ENCODE results near the gene TNIK. TPM values are rescaled to one million over a fixed set of nuclear protein-coding genes. Genes with fewer than 3 reads are reported as not detected.

The TNIK gene
- polyA plus RNA-seq, 1 donor, result 40.3 TPM

- DNase-seq (ENCODE audit: low read depth), result no peak
These were observed 294.7 kb downstream of the TNIK start for GRCh38 chr3:171165499-171165921.

GRCh38 chr3:171164067-171164465, 296.1 kb downstream of the TNIK start:
- DNase-seq (ENCODE audit: low read depth), result no peak

- DNase-seq (ENCODE audit: low read depth), result no peak
These were observed 296.8 kb downstream of the TNIK start for GRCh38 chr3:171163101-171164066.

GRCh38 chr3:171160325-171160724, 299.9 kb downstream of the TNIK start:
- no peak for DNase-seq (ENCODE audit: low read depth)

GRCh38 chr3:171159822-171160157, 300.4 kb downstream of the TNIK start:
- DNase-seq (ENCODE audit: low read depth), result no peak

- no peak for DNase-seq (ENCODE audit: low read depth)
These were observed 301.0 kb downstream of the TNIK start for GRCh38 chr3:171159024-171159821.

- no peak for DNase-seq (ENCODE audit: low read depth)
These were observed 302.2 kb downstream of the TNIK start for GRCh38 chr3:171157980-171158379.

- DNase-seq (ENCODE audit: low read depth), result no peak
These were observed 302.9 kb downstream of the TNIK start for GRCh38 chr3:171157286-171157685.

- no peak for DNase-seq (ENCODE audit: low read depth)
These were observed 303.7 kb downstream of the TNIK start for GRCh38 chr3:171156401-171157010.

- DNase-seq (ENCODE audit: low read depth), result no peak
These were observed 305.0 kb downstream of the TNIK start for GRCh38 chr3:171155122-171155700.

GRCh38 chr3:171150945-171151344, 309.3 kb downstream of the TNIK start:
- DNase-seq (ENCODE audit: low read depth), result no peak

- DNase-seq (ENCODE audit: low read depth), result no peak
These were observed 310.6 kb downstream of the TNIK start for GRCh38 chr3:171149526-171150116.

GRCh38 chr3:171145798-171146197, 314.4 kb downstream of the TNIK start:
- no peak for DNase-seq (ENCODE audit: low read depth)

GRCh38 chr3:171142985-171143384, 317.2 kb downstream of the TNIK start:
- DNase-seq (ENCODE audit: low read depth), result no peak

GRCh38 chr3:171140246-171140645, 320.0 kb downstream of the TNIK start:
- no peak for DNase-seq (ENCODE audit: low read depth)

- no peak for DNase-seq (ENCODE audit: low read depth)
These were observed 322.2 kb downstream of the TNIK start for GRCh38 chr3:171138027-171138426.

- DNase-seq (ENCODE audit: low read depth), result no peak
These were observed 324.7 kb downstream of the TNIK start for GRCh38 chr3:171135549-171135948.

- DNase-seq (ENCODE audit: low read depth), result no peak
These were observed 326.2 kb downstream of the TNIK start for GRCh38 chr3:171133796-171134569.

GRCh38 chr3:171133337-171133736, 326.9 kb downstream of the TNIK start:
- DNase-seq (ENCODE audit: low read depth), result no peak

GRCh38 chr3:171132873-171133272, 327.3 kb downstream of the TNIK start:
- no peak for DNase-seq (ENCODE audit: low read depth)

GRCh38 chr3:171129827-171130226, 330.4 kb downstream of the TNIK start:
- no peak for DNase-seq (ENCODE audit: low read depth)

Data from forelimb muscle (tissue), 1 donor.